Ecto neural progenitor cell (in vitro differentiated cells): Measurements from ENCODE around the gene OR6J1.
"Not testable (repeated sequence)": the region's sequence is repeated elsewhere in the genome, so short reads cannot be mapped to it uniquely, and the experiment has no call there.

Source experiments
- DNase-seq: peaks from one replicate; pipeline ENCODE4 v3.0.0-alpha.2; 2018; ENCODE audit warnings: low spot score

OR6J1 gene

DNA sequence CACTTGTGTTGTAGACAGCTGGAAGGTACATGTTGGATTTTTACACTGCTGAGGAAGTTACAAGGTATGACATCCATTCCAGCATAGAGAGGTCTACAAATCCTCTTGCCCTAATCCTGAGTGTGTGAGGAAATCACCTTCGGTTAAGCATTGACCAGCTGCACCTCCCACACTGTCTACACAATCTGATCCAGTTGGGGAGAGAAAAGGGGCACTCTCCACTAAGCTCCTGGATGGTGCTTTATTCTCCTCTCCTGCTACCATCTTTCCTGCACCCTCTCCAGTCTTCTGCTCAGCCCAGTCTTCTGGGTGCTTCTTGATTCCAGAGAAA, at the start of gene OR6J1:
Gene OR6J1 (minus strand): TSS at position 48 of the 331 bp plus-strand sequence. CDS start 9,541 bp downstream, outside the sequence.
- no peak for DNase-seq

DNA sequence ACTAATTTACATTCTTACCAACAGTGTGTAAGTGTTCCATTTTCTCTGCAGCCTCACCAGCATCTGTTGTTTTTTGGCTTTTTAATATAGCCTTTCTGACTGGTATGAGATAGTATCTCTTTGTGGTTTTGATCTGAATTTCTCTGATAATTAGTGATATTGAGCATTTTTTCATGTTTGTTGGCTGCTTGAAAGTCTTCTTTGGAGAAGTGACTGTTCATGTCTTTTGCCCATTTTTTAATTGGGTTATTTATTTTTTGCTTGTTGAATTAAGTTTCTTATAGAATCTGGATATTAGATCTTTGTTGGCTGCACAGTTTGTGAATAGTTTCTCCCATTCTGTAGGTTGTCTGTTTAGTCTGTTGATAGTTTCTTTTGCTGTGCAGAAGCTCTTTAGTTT, 48.0 kb upstream of the OR6J1 start:
- no peak for DNase-seq

DNA sequence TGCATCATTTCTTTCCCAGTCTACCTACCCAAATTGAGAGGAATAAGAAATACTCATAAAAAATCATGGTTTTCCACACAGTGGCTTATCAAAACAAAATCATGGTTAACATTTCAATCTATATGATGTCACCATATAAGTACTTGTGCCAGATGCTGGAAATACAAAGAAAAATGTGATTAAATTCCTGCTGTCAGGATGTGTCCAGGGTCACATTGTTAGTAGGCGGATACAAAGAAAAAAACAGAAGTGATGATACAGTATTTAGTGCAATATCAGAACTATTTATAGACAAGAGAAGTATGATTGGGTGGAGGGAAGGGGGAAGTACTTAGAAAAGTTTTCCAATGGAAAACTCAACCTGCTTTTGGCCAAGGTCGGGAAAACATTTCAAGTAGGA, 47.0 kb upstream of the OR6J1 start:
- DNase-seq = no peak

DNA sequence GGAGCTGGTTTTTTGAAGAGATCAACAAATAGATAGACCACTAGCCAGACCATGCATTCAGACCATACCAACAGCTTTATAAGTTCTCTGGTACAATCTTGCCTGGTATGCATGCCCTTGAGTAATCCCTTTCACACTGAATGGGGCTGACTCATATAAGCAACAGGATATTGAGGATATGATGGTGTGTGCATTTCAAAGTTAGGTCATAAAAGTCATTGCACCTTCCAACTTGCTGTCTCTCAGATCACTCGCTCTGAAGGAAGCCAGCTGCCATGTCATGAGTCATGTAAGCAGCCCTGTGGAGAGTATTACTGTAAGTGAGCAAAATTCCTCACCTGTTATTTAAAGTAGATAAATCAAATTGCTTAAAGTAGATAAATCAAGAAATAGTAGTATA, 45.0 kb upstream of the OR6J1 start:
- DNase-seq = no peak

DNA sequence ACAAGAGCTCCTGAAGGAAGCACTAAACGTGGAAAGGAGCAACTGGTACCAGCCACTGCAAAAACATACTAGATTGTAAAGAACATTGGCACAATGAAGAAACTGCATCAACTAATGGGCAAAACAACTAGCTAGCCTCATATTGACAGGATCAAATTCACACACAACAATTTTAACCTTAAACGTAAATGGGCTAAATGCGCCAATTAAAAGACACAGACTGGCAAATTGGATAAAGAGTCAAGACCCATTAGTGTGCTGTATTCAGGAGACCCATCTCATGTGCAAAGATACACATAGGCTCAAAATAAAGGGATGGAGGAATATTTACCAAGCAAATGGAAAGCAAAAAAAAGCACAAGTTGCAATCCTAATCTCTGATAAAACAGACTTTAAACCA, 43.8 kb upstream of the OR6J1 start:
- DNase-seq = not testable (repeated sequence)

DNA sequence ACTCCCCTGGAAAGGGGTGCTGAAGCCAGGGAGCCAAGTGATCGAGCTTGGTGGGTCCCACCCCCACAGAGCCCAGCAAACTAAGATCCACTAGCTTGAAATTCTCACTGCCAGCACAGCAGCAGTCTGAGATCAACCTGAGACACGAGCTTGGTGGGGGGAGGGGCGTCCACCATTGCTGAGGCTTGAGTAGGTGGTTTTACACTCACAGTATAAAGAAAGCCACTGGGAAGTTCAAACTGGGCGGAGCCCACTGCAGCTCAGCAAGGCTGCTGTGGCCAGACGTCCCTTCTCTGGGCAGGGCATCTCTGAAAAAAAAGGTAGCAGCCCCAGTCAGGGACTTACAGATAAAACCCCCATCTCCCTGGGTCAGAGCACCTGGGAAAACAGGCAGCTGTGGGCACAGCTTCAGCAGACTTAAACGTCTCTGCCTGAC, 42.0 kb upstream of the OR6J1 start:
- not testable (repeated sequence) for DNase-seq

DNA sequence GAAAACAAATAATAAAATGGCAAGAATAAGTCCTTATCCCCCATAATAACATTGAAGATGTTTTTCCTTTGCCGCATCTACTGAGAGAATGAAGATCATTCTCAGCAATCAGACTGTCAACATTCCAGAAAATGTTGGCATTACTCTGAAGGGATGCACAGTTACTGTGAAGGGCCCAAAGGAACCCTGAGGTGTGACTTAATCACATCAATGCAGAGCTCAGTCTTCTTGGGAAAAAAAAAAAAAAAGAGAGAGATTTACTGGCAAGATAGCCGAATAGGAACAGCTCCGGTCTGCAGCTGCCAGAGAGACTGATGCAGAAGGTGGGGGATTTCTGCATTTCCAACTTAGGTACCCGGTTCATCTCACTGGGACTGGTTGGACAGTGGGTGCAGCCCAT, 41.3 kb upstream of the OR6J1 start:
- no peak for DNase-seq

DNA sequence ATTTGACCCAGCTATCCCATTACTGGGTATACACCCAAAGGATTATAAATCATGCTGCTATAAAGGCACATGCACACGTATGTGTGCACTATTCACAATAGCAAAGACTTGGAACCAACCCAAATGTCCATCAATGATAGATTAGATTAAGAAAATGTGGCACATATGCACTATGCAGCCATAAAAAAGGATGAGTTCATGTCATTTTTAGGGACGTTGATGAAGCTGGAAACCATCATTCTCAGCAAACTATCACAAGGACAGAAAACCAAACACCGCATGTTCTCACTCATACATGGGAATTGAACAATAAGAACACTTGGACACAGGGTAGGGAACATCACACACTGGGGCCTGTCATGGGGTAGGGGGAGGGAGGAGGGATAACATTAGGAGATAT, 39.3 kb upstream of the OR6J1 start:
- DNase-seq = not testable (repeated sequence)

DNA sequence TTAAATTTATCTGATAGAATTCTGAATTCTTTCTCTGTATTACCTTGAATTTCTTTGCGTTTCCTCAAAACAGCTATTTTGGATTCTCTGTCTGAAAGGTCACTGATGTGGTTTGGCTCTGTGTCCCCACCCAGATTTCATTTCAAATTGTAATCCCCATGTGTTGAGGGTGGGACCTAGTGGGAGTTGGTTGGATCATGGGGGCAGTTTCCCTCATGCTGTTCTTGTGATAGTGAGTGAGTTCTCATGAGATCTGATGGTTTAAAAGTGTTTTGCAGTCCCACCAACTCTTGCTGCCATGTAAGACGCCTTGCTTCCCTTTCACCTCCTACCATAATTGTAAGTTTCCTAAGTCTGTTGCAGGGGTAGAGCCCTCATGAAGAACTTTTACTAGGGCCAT, 34.1 kb upstream of the OR6J1 start:
- DNase-seq = no peak

DNA sequence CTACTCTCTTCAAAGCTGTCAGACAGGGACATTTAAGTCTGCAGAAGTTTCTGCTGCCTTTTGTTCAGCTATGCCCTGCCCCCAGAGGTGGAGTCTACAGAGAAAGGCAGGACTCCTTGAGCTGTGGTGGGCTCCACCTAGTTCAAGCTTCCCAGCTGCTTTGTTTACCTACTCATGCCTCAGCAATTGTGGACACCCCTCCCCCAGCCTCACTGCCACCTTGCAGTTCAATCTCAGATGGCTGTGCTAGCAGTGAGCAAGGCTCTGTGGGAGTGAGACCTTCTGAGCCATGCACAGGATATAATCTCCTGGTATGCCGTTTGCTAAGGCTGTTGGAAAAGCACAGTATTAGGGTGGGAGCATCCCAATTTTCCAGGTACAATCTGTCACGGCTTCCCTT, 33.4 kb upstream of the OR6J1 start:
- DNase-seq = not testable (repeated sequence)

DNA sequence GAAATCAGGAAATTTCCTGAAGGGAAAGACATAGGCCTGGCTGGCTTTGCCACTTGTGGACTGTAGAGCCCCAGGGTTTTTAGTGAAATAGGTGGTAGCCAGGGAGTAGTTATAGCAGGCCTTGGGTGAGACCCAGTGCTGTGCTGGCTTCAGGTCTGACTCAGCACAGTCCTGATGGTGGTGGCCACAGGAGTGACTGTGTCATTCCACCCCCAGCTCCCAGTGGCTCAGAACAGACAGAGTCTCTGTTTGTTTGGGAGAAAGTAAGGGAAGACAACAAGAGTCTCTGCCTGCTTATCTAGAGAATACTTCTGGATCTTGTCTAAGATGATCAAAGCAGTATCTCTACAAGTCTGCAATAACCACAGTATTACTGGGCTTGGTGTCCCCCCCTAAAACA, 27.5 kb upstream of the OR6J1 start:
- DNase-seq = no peak

DNA sequence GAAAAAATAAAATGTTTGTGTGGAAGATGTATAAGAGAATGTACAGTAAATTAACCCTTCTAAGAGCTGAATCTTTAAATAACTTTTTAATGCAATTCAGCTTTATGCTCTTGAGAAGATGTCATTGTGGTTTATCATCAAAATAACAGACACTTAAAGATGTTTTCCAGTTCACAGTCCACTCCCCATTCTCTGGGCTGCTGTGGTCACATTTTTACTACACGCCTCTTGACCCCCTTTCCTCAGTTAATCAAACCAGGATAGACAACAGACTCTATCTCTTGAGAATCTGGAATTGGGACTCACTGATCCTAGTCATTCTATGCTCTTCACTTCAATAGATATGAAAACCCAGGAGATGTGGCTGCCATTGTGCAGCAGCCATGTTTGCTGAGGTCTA, 24.7 kb upstream of the OR6J1 start:
- no peak for DNase-seq

DNA sequence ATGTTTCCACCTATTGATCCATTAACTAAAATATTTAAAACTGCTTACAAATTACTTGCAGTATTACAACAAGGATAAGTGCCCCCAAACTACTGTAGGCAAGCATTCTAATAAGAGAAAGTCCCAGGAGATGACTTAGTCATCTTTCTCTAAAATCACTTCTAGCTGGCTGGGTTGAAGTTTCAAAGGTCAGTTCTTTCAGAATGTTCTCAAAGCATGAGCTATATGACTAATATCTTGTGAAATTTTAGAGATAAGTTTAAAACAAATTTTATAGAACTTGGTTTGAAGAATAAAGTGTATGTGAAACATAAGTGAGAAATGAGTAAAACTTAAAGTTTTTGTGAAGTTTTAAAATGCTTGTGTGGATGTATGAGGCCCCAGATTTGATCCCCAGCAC, 24.3 kb upstream of the OR6J1 start:
- no peak for DNase-seq

DNA sequence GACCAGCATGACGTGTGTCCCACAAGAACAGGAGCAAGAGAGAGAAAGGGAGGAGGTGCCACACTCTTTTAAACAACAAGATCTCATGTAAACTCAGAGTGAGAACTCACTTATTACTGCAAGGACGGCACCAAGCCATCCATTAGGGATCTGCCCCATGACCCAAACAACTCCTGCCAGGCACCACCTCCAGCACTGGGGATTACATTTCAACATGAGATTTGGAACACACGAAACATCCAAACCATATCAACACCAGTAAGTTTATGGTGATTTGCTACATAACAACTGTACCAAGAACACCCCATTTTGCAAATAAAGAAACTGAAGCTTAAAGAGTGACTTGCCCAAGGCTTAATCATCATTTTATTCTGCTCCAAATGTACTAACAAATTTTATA, 23.7 kb upstream of the OR6J1 start:
- DNase-seq = no peak

DNA sequence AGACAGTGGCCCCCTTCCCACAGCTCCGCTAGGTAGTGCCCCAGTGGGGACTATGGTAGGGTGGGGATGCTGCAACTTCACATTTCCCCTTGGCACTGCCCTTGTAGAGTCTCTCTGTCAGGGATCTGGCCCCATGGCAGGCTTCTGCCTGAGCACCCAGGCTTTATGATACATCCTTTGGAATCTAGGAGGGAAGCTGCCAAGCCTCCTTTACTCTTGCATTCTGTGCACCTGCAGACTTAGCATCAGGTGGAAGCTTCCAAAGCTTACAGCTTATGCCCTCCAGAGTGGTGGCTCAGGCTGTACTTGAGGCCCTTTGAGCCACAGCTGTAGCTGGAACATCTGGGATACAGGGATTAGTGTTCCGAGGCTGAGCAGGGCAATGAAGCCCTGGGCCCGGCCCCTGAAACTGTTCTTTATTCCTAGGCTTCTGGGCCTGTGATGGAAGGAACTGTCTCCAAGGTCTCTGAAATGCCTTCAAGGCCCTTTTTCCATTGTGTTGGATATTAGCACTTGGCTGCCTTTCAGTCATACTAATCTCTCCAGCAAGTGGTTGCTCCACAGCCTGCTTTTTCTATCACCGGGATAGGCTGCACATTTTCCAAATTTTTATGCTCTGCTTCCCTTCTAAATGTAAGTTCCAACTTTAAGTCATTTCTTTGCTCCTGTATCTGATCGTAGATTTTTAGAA, 22.2 kb upstream of the OR6J1 start:
- DNase-seq = no peak

DNA sequence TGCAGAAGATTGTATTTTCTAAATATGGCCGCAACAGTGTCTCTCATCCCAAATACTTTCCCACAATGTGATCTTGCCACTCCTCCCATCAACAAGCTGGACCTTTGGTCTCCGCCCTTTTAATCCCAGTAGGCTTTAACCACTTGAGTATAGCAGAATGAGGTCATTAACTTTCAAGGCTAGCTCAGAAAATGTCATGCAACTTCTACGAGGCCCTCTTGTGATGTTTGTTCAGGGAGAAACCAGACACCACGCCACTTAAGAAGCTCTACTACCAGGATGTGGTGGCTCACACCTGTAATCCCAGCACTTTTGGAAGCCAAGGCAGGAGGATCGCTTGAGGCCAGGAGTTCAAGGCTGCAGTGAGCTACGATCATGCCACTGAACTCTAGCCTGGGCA, 20.1 kb upstream of the OR6J1 start:
- DNase-seq = no peak

DNA sequence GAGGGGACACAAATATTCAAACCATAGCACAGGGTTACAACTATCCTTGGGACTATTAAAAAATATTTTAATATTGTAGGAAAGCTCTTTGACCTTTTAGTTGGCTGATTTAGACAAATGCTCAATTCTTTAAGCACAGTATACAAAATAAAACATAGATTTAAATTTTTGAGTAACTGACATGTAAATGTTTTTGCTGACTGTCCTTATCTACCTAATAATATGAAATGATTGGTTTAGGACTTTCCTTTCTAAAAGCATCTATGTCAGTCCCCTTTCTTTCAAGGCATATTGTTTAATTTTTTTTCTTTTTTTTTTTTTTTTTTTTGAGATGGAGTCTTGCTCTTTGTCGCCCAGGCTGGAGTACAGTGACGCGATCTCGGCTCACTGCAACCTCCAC, 16.5 kb upstream of the OR6J1 start:
- DNase-seq = no peak

DNA sequence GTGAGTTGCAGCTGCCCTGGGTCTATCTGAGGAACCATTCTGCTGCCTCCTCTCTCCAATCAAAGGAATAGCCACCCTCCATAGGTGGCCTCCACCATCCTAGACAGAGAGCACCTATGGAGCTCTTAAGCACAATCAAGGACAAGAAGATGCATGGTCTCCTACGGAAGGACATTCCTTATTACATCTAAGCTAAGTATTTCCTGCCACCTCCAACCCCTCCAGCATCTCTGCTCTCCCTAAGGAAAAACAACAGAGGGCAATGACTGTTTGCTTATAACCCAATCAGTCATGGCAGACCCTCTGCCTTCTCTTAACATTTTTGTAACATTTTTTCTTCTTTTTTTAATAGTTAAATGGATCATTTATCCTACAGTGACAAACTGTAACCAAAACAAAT, 14.8 kb upstream of the OR6J1 start:
- no peak for DNase-seq

DNA sequence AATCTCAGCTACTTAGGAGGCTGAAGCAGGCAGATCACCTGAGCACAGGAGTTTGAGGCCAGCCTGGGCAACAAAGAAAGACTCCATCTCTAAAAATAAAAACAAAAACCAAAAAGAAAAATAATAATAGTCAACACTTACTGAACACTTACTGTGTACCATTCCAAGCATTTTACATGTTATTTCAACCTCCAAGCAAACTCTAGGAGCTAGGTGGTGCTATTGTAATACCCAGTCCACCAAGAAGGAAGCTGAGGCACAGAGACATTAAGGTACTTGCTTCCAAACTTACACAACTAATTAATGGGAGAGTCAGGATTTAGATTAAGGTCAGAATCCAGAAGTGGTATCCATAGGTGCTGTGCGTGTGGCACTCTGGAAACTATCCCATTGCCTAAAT, 13.7 kb upstream of the OR6J1 start:
- DNase-seq = no peak

DNA sequence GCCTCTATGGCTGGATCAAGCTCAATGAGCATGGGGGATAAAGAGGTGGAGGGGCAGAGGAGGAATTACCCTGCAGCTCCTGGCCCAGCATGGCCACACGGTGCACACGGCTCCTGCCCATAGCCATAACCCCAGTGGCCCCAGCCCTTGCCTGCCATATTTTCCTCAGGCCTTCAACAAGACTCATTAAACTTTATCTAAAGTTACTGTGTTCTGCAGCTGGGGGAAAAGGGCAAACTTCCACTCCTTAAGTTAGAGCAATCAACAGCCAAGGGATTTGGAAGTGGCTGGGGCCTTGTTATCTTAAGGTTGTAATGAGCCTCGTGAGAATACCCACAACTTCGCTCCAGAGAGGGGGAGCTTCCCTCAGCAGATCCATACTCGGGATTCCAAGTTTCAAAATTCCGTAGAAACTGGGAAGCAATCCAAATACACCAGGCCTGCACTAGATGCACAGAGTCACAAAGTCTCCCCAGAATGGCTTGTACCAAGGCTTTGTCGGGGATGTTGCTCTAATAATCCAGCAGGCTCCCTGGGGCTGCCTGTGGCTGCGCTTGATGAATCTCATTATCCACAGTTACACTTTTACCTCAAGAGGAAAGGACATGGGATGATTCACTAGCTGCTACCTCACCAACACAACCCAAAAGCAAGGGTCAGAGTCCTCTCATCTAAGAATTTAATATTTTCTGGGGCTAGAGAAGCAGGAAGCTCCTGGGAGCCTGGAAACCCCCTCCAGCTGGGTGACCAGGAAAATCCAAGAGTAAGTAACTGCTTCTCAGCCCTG, 13.0 kb upstream of the OR6J1 start:
- DNase-seq = no peak

DNA sequence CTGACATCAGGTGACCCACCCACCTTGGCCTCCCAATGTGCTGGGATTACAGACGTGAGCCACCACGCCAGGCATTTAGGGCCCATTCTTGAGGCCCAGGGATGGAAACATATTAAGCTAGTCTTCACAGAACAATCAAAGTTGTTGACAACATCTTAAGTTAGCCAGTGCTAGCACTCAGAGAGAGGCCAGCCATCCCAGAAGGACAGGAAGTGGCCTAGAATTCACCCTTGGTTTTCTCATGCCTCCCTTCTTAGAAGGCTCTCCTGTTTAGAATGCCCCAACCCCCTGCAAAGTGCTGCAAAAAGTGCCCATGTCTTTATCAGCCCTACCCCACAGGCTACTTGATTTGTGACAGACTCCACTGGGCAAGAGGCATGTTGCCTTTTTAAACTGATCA, 12.1 kb upstream of the OR6J1 start:
- DNase-seq = no peak

DNA sequence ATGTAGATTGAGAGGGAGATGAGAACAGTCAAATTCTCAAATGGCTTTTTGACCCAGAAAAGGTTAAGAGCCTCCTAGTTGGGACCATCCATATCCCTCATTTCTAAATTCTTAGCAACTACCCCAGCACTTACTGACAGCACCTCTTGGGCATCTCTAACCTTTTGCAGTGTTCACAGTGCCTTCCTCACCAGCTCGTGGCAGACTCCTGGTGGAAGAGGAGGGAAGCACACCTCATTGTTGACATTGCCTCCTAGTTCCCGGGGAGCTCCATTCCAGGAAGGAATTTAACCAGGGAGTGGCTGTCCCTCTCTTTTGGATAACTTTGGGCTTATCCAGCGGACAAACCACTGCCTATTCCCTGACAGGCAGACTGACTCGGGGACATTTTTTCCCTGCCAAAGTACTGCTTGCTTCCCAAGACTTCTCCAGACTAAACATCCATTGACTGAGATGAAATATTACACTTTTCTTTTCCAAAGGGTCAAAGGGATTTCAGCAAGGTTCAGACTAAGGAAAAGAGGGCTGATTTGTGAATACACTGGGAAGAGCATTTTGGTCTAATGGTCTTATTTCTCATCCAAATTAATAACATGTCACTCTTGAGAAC, 9.0 kb upstream of the OR6J1 start:
- peak; percentile 81 for DNase-seq

DNA sequence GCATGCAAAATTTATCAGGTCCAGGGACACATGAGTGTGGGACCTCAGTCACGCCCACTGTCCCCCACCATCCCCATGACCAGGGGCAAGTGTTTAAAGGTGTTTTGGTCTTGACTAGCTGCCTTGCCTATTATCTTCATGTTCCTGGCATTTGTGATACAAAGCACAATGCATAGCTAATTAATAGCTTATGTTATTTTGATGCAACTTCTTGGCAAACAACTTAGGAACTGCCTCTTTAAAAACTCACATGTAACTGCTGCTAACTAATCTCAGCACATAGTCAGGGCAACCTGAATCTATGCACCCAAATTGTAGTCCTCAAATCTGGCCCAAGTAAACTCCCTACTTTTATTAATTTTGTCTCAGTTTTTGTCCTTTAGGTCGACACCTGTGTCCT, 7.4 kb upstream of the OR6J1 start:
- DNase-seq = no peak
